ENCODE results near the gene HOTAIR. TPM values are rescaled to one million over a fixed set of nuclear protein-coding genes. Genes with fewer than 3 reads are reported as not detected.

Gene HOTAIR
- total and polyA plus RNA-seq, 2 donors (not counting 3 experiments of a cell fraction or from before 2014, with no cell fraction given), result not detected

- H3K4me1 ChIP-seq (ENCODE audit: control insufficient read depth, extremely low read depth, insufficient read depth, low read length), result no peaks in the 10 kb centered on the region
- ChIA-PET POLR2A (no interaction called here), CTCF (interaction anchor here (0.6 to 0.9 kb wide), 2 partner anchors 11 to 40 kb away, joined by 3 read pairs; no protein-coding TSS in a partner anchor)
- DNase-seq (ENCODE audit: low read depth, low spot score) (no peak), FAIRE-seq (no peak)
- H3K27ac ChIP-seq (ENCODE audit: insufficient read depth, low read depth, low read length), result no peak overlapping the region
- H3K9me3 ChIP-seq (replicated peaks; ENCODE audit: control insufficient read depth, insufficient read depth, low read length), result no peaks in the 10 kb centered on the region
- H3K79me2 ChIP-seq (ENCODE audit: control insufficient read depth, insufficient read depth, low read length), result no peaks in the 10 kb centered on the region
- H3K36me3 ChIP-seq (ENCODE audit: control insufficient read depth in 2 of 2, extremely low read depth in 1 of 2, insufficient read depth in 2 of 2, low read length in 2 of 2), result no peaks in the 10 kb centered on the region
- H3K4me2 ChIP-seq (ENCODE audit: insufficient read depth, low read length), result no peak overlapping the region
- no peaks in the 10 kb centered on the region for H4K20me1 ChIP-seq (replicated peaks; ENCODE audit: control insufficient read depth, extremely low read depth, insufficient read depth, low read length)
- no peak overlapping the region for H3K9ac ChIP-seq (replicated peaks; ENCODE audit: extremely low read depth, insufficient read depth, low read length)
- no TSS peak for BruUV-seq (replicated peaks)
- H3K27me3 ChIP-seq (ENCODE audit: control insufficient read depth in 2 of 2, insufficient read depth in 2 of 2, low read length in 2 of 2), result peaks cover 91 to 100% of the 10 kb centered on the region in 2 experiments
- TF ChIP-seq MYC (IDR thresholded peaks at IDR 0.05; ENCODE audit: low read depth, low read length), result no peak
- no peak for TF ChIP-seq FOS (IDR thresholded peaks at IDR 0.05; ENCODE audit: borderline replicate concordance, insufficient read depth, low read length)
- TF ChIP-seq GATA2 (IDR thresholded peaks at IDR 0.05; ENCODE audit: insufficient read depth, insufficient read length, low read depth, low read length), result no peak
- no peak for TF ChIP-seq CTCF (IDR thresholded peaks at IDR 0.05; ENCODE audit: extremely low read depth in 1 of 2, insufficient read depth in 1 of 2, low read depth in 1 of 2, low read length in 2 of 2)
- no peak for TF ChIP-seq POLR2A (IDR thresholded peaks at IDR 0.05; ENCODE audit: low read depth, low read length)
- no peak for TF ChIP-seq EZH2 (IDR thresholded peaks at IDR 0.05; ENCODE audit: borderline replicate concordance, low read depth, low read length, severe bottlenecking)
- TF ChIP-seq JUN (IDR thresholded peaks at IDR 0.05; ENCODE audit: borderline replicate concordance, insufficient read depth, insufficient read length, low read depth), result no peak
- TF ChIP-seq POLR2AphosphoS5 (IDR thresholded peaks at IDR 0.05; ENCODE audit: insufficient read depth, low read depth, low read length), result no peak
- TF ChIP-seq MAX (IDR thresholded peaks at IDR 0.05; ENCODE audit: insufficient read depth, insufficient read length), result no peak
- intact Hi-C loops (cut with micrococcal nuclease) (no loop called here), dilution Hi-C loops (cut with MboI; ENCODE audit: extremely low pct_ligation_motif_present, low sequenced_read_pairs) (no loop called here)
- H3K9me1 ChIP-seq (replicated peaks; ENCODE audit: control insufficient read depth, extremely low read depth, insufficient read depth, low read length), result no peaks in the 10 kb centered on the region
- no peak overlapping the region for H2AFZ ChIP-seq (ENCODE audit: low read depth, low read length)
- H3K4me3 ChIP-seq (replicated peaks in 1 of 3; ENCODE audit: insufficient read depth in 1 of 3, low read depth in 1 of 3, low read length in 3 of 3), result no peak overlapping the region
Observed at GRCh38 chr12:53965281-53966084, 9.3 kb downstream of the HOTAIR start.
